AG04450 (cell line): ENCODE measurements around the gene CYRIA. TPM values are rescaled to one million over a fixed set of nuclear protein-coding genes. Genes with fewer than 3 reads are reported as not detected.

Experiments used
- CTCF ChIA-PET: fragments of 300-600, 350-600 bp; formaldehyde crosslinking; extraction: SDS; loops from one replicate; lab custom pipeline; 2022; ENCODE audit warnings: antibody characterized with exemption, inconsistent platforms; lab: Charles Lee
- POLR2A ChIA-PET: fragments of 350-600 bp; formaldehyde crosslinking; extraction: SDS; loops from one replicate; lab custom pipeline; 2021; ENCODE audit warnings: antibody characterized with exemption, inconsistent platforms; lab: Yijun Ruan, JAX
- DNase-seq: peaks from one replicate; pipeline ENCODE4 v3.0.0-alpha.2; 2011; ENCODE audit warnings: low read depth, low spot score
- H3K27ac ChIP-seq: one replicate; pipeline ENCODE4 v1.5.1; 2012; ENCODE audit warnings: low read depth, low read length, control low read depth
- H3K27me3 ChIP-seq: one replicate; pipeline ENCODE4 v1.6.0; 2012; ENCODE audit warnings: low read length; ENCODE audit not compliant: control insufficient read depth, insufficient read depth
- H3K4me3 ChIP-seq: 2 replicates; pipeline ENCODE4 v1.5.1; 2011; ENCODE audit warnings: mild to moderate bottlenecking, low read depth, low read length, control low read depth
- H3K9me3 ChIP-seq: 2 replicates; pipeline ENCODE4 v1.5.1; 2012; ENCODE audit warnings: low read length; ENCODE audit not compliant: control insufficient read depth, insufficient read depth
- CTCF ChIP-seq: IDR thresholded peaks from 2 replicates; pipeline ENCODE4 v1.5.1; 2011; ENCODE audit warnings: low read depth, low read length, control low read depth, inconsistent platforms
- polyA plus RNA-seq: library from polyadenylated mRNA; depleted of rRNA; stranded (reverse); fragments of >200 nt; gene quantifications from 2 replicates; pipeline ENCODE4 v1.2.3, GENCODE V29; 2011

The CYRIA gene
- polyA plus RNA-seq, 1 experiment: 3.7 TPM

DNA sequence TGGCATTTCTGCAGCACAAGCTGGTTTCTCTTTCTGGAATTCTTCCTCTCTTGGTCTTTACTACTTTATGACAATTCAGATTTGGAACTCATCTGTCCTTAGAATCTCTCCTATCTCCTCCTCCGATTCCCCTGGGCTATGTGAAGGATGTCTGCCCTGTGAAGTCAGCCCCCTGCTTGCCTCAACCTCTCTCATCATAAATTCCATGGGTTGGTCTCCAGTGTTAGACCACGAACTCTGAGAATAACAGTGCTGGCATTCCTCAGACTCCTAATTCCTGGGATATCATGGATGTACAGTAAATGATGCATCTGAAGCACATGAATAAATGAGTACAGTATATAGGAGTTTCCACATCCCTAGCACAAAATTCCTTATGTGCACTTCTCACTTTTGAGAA is 21.0 kb upstream of the CYRIA start:
- Histone ChIP-seq H3K4me3 (no peak overlapping the region), H3K27me3 (no peaks in the 10 kb centered on the region), H3K9me3 (no peaks in the 10 kb centered on the region), H3K27ac (no peak overlapping the region)
- ChIA-PET CTCF (no interaction called here), POLR2A (no interaction called here)
- TF ChIP-seq CTCF: no peak
- DNase-seq: no peak

- Histone ChIP-seq H3K4me3 (no peak overlapping the region), H3K27me3 (no peaks in the 10 kb centered on the region), H3K27ac (no peak overlapping the region), H3K9me3 (no peaks in the 10 kb centered on the region)
- TF ChIP-seq CTCF: no peak
- POLR2A ChIA-PET: no interaction called here
- CTCF ChIA-PET: no interaction called here
- DNase-seq: no peak
Measured at GRCh38 chr2:16685340-16685715, 19.7 kb upstream of the CYRIA start.

DNA sequence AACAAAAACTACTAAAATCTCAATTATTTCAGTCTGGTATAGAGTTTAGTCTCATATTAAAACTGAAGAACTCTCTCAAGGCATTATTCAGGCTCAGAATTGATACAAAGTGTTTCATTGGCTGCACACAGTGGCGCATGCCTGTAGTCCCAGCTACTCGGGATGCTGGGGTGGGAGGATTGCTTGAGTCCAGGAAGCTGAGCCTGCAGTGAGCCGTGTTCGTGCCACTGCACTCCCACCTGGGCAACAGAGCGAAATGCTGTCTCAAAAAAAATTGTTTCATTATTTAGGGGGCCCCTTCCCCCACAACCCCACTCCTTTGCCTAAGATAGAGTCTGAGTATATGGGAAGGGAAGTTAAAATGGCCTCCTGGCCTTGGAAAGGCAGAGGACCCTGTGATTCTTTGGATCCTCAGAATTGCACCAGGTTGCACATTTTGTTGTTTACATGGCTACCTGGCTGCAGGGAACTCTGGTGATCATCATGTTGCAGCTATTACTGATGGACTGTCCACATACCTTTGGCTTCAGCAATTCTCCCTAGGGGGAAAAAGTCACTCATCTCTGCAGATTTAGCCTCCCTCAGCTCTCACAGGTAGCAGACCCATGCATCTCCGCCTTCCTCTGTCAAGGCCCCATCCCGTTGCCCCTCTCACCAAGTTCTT is 19.2 kb upstream of the CYRIA start:
- Histone ChIP-seq H3K27me3 (no peaks in the 10 kb centered on the region), H3K4me3 (no peak overlapping the region), H3K27ac (no peak overlapping the region), H3K9me3 (no peaks in the 10 kb centered on the region)
- no peak for DNase-seq
- ChIA-PET CTCF (no interaction called here), POLR2A (no interaction called here)
- no peak for TF ChIP-seq CTCF

DNA sequence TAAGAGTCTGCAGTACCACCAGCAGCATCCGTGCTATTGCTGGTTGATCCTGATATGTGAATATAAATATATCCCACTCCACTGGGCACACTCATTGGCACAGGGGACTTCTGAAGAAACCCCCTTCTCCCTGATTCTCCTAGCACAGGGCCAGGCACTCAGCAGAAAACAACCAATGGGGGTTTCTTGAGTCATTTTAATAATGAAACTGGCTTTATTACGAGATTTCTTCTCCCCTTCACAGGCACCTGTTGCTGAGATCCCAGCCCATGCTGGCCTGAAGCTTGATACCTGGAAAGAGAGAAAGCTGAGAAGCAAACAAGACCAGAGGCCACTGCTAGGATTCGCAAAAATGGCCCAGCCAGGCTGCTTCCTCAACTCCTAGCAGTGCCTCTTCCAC is 17.9 kb upstream of the CYRIA start:
- no peaks in the 10 kb centered on the region for H3K9me3 ChIP-seq
- no peaks in the 10 kb centered on the region for H3K27me3 ChIP-seq
- no peak overlapping the region for H3K27ac ChIP-seq
- ChIA-PET POLR2A (no interaction called here), CTCF (no interaction called here)
- no peak overlapping the region for H3K4me3 ChIP-seq
- TF ChIP-seq CTCF: no peak
- no peak for DNase-seq

- ChIA-PET POLR2A (no interaction called here), CTCF (no interaction called here)
- no peak overlapping the region for H3K4me3 ChIP-seq
- H3K27ac ChIP-seq: no peak overlapping the region
- no peak for DNase-seq
- TF ChIP-seq CTCF: no peak
- no peaks in the 10 kb centered on the region for H3K27me3 ChIP-seq
- H3K9me3 ChIP-seq: no peaks in the 10 kb centered on the region
Measured at GRCh38 chr2:16682431-16683118, 16.9 kb upstream of the CYRIA start.
